HepG2 (cell line): ENCODE data around the gene FBXW5. TPM values are rescaled to one million over a fixed set of nuclear protein-coding genes. Genes with fewer than 3 reads are reported as not detected.
A peak's percentile ranks its signal among the peaks of the same experiment; 100 is the strongest.

Experiments used
- ATAC-seq: fragments of 200-7000 bp; cut with Tn5 transposase; 3 replicates; pipeline ENCODE4 v1.9.1; 2020; ENCODE audit warnings: mild to moderate bottlenecking, moderate library complexity
- Bru-seq: library from RNA; stranded (reverse); fragments of 400-500 nt; gene quantifications from one replicate; lab custom pipeline; 2021; lab: Mats Ljungman, UMichigan
- BruChase-seq, 2 experiments: library from RNA; stranded (reverse); fragments of 400-500 nt; gene quantifications; one replicate each; lab custom pipeline; 2021; lab: Mats Ljungman, UMichigan
- BruUV-seq: library from RNA; stranded (reverse); fragments of 400-500 nt; replicated peaks from 2 replicates; lab custom pipeline; 2021; lab: Mats Ljungman, UMichigan
- CTCF ChIA-PET: fragments of 300-600 bp; formaldehyde crosslinking; extraction: SDS; loops from one replicate; lab custom pipeline; 2021; ENCODE audit warnings: low total read pairs, inconsistent platforms, low intra/inter-chr PET ratio; lab: Yijun Ruan, JAX
- POLR2A ChIA-PET: fragments of 350-600 bp; sonication (Branson Sonifier 250); formaldehyde crosslinking; loops from one replicate; lab custom pipeline; 2020; ENCODE audit warnings: antibody characterized with exemption, inconsistent platforms; lab: Yijun Ruan, JAX
- DNase-seq: peaks from one replicate; pipeline ENCODE4 v3.0.0-alpha.2; 2015; ENCODE audit warnings: low spot score
- FAIRE-seq: peaks from 3 replicates; lab custom pipeline; 2011; peaks lifted over from hg19 to GRCh38; lab: Jason Lieb, UNC
- H2AFZ ChIP-seq: one replicate; pipeline ENCODE4 v1.6.1; 2011; ENCODE audit warnings: low read length, inconsistent platforms
- H3K27ac ChIP-seq: fragments of 300-600 bp; 3 replicates; pipeline ENCODE4 v1.8.0; 2011; ENCODE audit warnings: mixed run types, mild to moderate bottlenecking, mixed read lengths, low read length, inconsistent platforms; ENCODE audit not compliant: insufficient read depth; ENCODE audit errors: extremely low read length
- H3K27me3 ChIP-seq, 2 experiments: fragments of 200-600 bp in 1 of 2; 2 replicates in 1 of 2; 3 replicates in 1 of 2; pipeline versions ENCODE4 v1.6.0 to v1.8.0; 2011; ENCODE audit warnings: low read length in 2 of 2, mild to moderate bottlenecking in 2 of 2, moderate library complexity in 2 of 2, inconsistent platforms in 1 of 2; ENCODE audit not compliant: insufficient read depth in 2 of 2, control insufficient read depth in 1 of 2
- H3K36me3 ChIP-seq, 2 experiments: fragments of 200-600 bp in 1 of 2; replicated peaks in 1 of 2; 2 replicates in 1 of 2; 3 replicates in 1 of 2; pipeline versions ENCODE4 v1.5.1 to v1.8.0; 2011; ENCODE audit warnings: low read length in 2 of 2, inconsistent platforms in 1 of 2; ENCODE audit not compliant: insufficient read depth in 2 of 2, control insufficient read depth in 1 of 2
- H3K4me1 ChIP-seq: 2 replicates; pipeline ENCODE4 v1.5.1; 2012; ENCODE audit warnings: low read length, inconsistent platforms; ENCODE audit not compliant: insufficient read depth
- H3K4me2 ChIP-seq: 2 replicates; pipeline ENCODE4 v1.6.0; 2011; ENCODE audit warnings: low read depth, low read length, inconsistent platforms
- H3K4me3 ChIP-seq, 3 experiments: fragments of 200-600 bp in 1 of 3; sonication (generic), shearing (Covaris generic) in 1 of 3; replicated peaks in 1 of 3; 2 replicates each; pipeline ENCODE4 v1.5.1; 2011 to 2016; ENCODE audit warnings: low read length in 3 of 3, inconsistent platforms in 2 of 3, low read depth in 2 of 3, mild to moderate bottlenecking in 2 of 3, control low read depth in 1 of 3, mixed read lengths in 1 of 3; ENCODE audit not compliant: insufficient read depth in 1 of 3
- H3K79me2 ChIP-seq: one replicate; pipeline ENCODE4 v1.6.1; 2011; ENCODE audit warnings: low read length, inconsistent platforms; ENCODE audit not compliant: insufficient read depth
- H3K9ac ChIP-seq: 2 replicates; pipeline ENCODE4 v1.6.0; 2011; ENCODE audit warnings: mild to moderate bottlenecking, low read depth, low read length, inconsistent platforms; ENCODE audit not compliant: insufficient read depth
- H3K9me3 ChIP-seq: 2 replicates; pipeline ENCODE4 v1.5.1; 2012; ENCODE audit warnings: mild to moderate bottlenecking, low read length
- H4K20me1 ChIP-seq: 2 replicates; pipeline ENCODE4 v1.6.0; 2011; ENCODE audit warnings: inconsistent platforms, mild to moderate bottlenecking, low read length, moderate library complexity; ENCODE audit not compliant: insufficient read depth
- ARNTL ChIP-seq: sonication (generic); formaldehyde crosslinking; IDR thresholded peaks from 2 replicates; pipeline ENCODE4 v1.4.0; 2020; ENCODE audit warnings: mild to moderate bottlenecking, missing genetic modification reagents
- MED1 ChIP-seq: sonication (generic); formaldehyde crosslinking; IDR thresholded peaks from 2 replicates; pipeline ENCODE4 v1.4.0; 2020; ENCODE audit warnings: missing genetic modification reagents
- NR0B2 ChIP-seq: sonication (generic); formaldehyde crosslinking; IDR thresholded peaks from 2 replicates; pipeline ENCODE4 v1.4.0; 2020; ENCODE audit warnings: mild to moderate bottlenecking, missing genetic modification reagents
- SOX6 ChIP-seq, 2 experiments: fragments of 450-650 bp in 1 of 2; sonication (generic) in 1 of 2; formaldehyde crosslinking in 1 of 2; IDR thresholded peaks; 2 replicates each; pipeline versions ENCODE4 v1.4.0 to v1.6.1; 2017 to 2020; ENCODE audit warnings: antibody characterized with exemption in 1 of 2, mild to moderate bottlenecking in 1 of 2, missing genetic modification reagents in 1 of 2
- ZBTB40 ChIP-seq, 2 experiments: fragments of 450-650 bp in 1 of 2; sonication (generic) in 1 of 2; formaldehyde crosslinking in 1 of 2; IDR thresholded peaks; 2 replicates each; pipeline versions ENCODE4 v1.6.1 to v1.8.0; 2016 to 2022; ENCODE audit warnings: antibody characterized with exemption in 1 of 2, mild to moderate bottlenecking in 1 of 2, missing genetic modification reagents in 1 of 2
- WGBS: methylation state at CpG from one replicate; pipeline ENCODE4 v1.1.6; 2017; ENCODE audit warnings: low lambda C conversion rate; 5-methylcytosine and 5-hydroxymethylcytosine counted together
- in situ Hi-C: cut with HindIII; loops from 2 replicates; pipeline ENCODE4 v1.10.0; 2017; ENCODE audit warnings: low pct_unique_long_range_greater_than_20kb; ENCODE audit not compliant: extremely low pct_ligation_motif_present
- intact Hi-C: fragments of 100-400 bp; cut with micrococcal nuclease; formaldehyde crosslinking; loops from one replicate; pipeline ENCODE4 v1.10.0; 2022; ENCODE audit not compliant: unreplicated experiment
- long read RNA-seq, 2 experiments: library from RNA in 1 of 2; library from polyadenylated mRNA in 1 of 2; stranded (forward) in 1 of 2; unstranded in 1 of 2; transcript quantifications; one replicate each; pipeline ENCODE4 v2.0.0, GENCODE V29; 2019 to 2022
- polyA minus RNA-seq, 3 experiments: library from RNA; depleted of rRNA, polyadenylated mRNA; stranded (reverse); fragments of >200 nt; gene quantifications; 2 replicates each; pipeline ENCODE4 v1.2.3, GENCODE V29; 2011; ENCODE audit warnings: low replicate concordance in 1 of 3
- polyA plus RNA-seq, 8 experiments: library from polyadenylated mRNA; depleted of rRNA in 3 of 8; stranded (reverse) in 7 of 8; unstranded in 1 of 8; fragments of >200 nt; fragmentation: Illumina TruSeq in 4 of 8; extraction: Trizol in 4 of 8; gene quantifications; 2 replicates each; pipeline versions ENCODE4 v1.2.1 to v1.2.3, GENCODE V29; 2011 to 2016; ENCODE audit warnings: low read depth in 4 of 8, missing spikeins in 1 of 8, mixed read lengths in 1 of 8; ENCODE audit not compliant: insufficient read depth in 1 of 8
- total RNA-seq, 5 experiments: library from RNA; depleted of rRNA; stranded (reverse); fragments of >200 nt; fragmentation: Illumina TruSeq; extraction: Trizol; gene quantifications; 2 replicates each; pipeline ENCODE4 v1.2.3, GENCODE V29; 2016; ENCODE audit warnings: low read depth in 1 of 5

FBXW5 gene
- total RNA-seq (2016; rRNA removed; fragmentation: Illumina TruSeq; extraction: Trizol) (47.4 and 60.4 TPM in 2 replicates), polyA plus RNA-seq (2011; rRNA removed) (52.0 and 76.2 TPM in 2 replicates), polyA minus RNA-seq (2011; rRNA and poly(A)+ RNA removed; ENCODE audit: low replicate concordance) (183 and 195 TPM in 2 replicates), Bru-seq, nascent RNA (percentile 58 among the genes with signal in this experiment), BruChase-seq, experiment 1, labeled RNA remaining after a 6-hour chase (percentile 85 among the genes with signal in this experiment), BruChase-seq, experiment 2, labeled RNA remaining after a 2-hour chase (percentile 75 among the genes with signal in this experiment)
- total RNA-seq (2016; cell fraction: cytosol; rRNA removed; fragmentation: Illumina TruSeq; extraction: Trizol; ENCODE audit: low read depth): 101 and 115 TPM in 2 replicates
- total RNA-seq (2016; cell fraction: insoluble cytoplasmic fraction; rRNA removed; fragmentation: Illumina TruSeq; extraction: Trizol): 43.2 and 63.0 TPM in 2 replicates
- total RNA-seq (2016; cell fraction: membrane; rRNA removed; fragmentation: Illumina TruSeq; extraction: Trizol): 157 and 168 TPM in 2 replicates
- 38.4 and 45.7 TPM in 2 replicates for total RNA-seq (2016; cell fraction: nucleus; rRNA removed; fragmentation: Illumina TruSeq; extraction: Trizol)
- 70.1 and 111 TPM in 2 replicates for polyA plus RNA-seq (2011; cell fraction: cytosol; rRNA removed)
- polyA plus RNA-seq (2011; cell fraction: nucleus; rRNA removed): 318 and 399 TPM in 2 replicates
- 33.4 and 43.8 TPM in 2 replicates for polyA plus RNA-seq (2012)
- 106 and 116 TPM in 2 replicates for polyA plus RNA-seq (2016; cell fraction: cytosol; fragmentation: Illumina TruSeq; extraction: Trizol; ENCODE audit: low read depth)
- 41.2 and 50.1 TPM in 2 replicates for polyA plus RNA-seq (2016; cell fraction: insoluble cytoplasmic fraction; fragmentation: Illumina TruSeq; extraction: Trizol; ENCODE audit: low read depth)
- 127 and 134 TPM in 2 replicates for polyA plus RNA-seq (2016; cell fraction: membrane; fragmentation: Illumina TruSeq; extraction: Trizol; ENCODE audit: low read depth)
- 94.3 and 97.4 TPM in 2 replicates for polyA plus RNA-seq (2016; cell fraction: nucleus; fragmentation: Illumina TruSeq; extraction: Trizol; ENCODE audit: insufficient read depth, low read depth)
- polyA minus RNA-seq (2011; cell fraction: cytosol; rRNA and poly(A)+ RNA removed): 55.6 and 63.5 TPM in 2 replicates
- polyA minus RNA-seq (2011; cell fraction: nucleus; rRNA and poly(A)+ RNA removed): 34.1 and 36.8 TPM in 2 replicates
- long read RNA-seq, experiment 1, transcript FBXW5-201 (9 exons, 2,274 nt): major isoform, 67 of 109 reads
- long read RNA-seq, experiment 1, partial matches to known transcripts: 21 of 109 reads
- long read RNA-seq, experiment 1, other reads (novel, unspliced or antisense): 20 of 109 reads
- long read RNA-seq, experiment 2, transcript FBXW5-201 (9 exons, 2,274 nt): major isoform, 39 of 193 reads
- long read RNA-seq, experiment 2, partial matches to known transcripts: 116 of 193 reads
- long read RNA-seq, experiment 2, other reads (novel, unspliced or antisense): 37 of 193 reads

GRCh38 chr9:136944519-136945332 is at the start of gene FBXW5, which contains the start of gene C8G:
TSS of gene FBXW5 (minus strand) at chr9:136944738. CDS start at chr9:136944083, 655 bp downstream.
TSS of gene C8G (plus strand) at chr9:136945243. CDS start at chr9:136945321, 78 bp downstream.
- no TSS peak for BruUV-seq
- ATAC-seq (peak; percentile 25), FAIRE-seq (peak; percentile 47), DNase-seq (peak; percentile 87)
- Histone ChIP-seq H3K79me2 (peaks cover 10% of the 10 kb centered on the region), H3K36me3 (peaks cover 8 to 30% of the 10 kb centered on the region in 2 experiments), H4K20me1 (no peaks in the 10 kb centered on the region), H3K4me3 (peak within 1 kb of the TSS; percentile 90 to 95 (median 91)), H3K4me1 (peaks cover 44% of the 10 kb centered on the region), H2AFZ (no peak within 1 kb of the TSS), H3K9me3 (no peaks in the 10 kb centered on the region), H3K9ac (peak within 1 kb of the TSS; percentile 90), H3K4me2 (peak within 1 kb of the TSS; percentile 89), H3K27ac (peak within 1 kb of the TSS; percentile 75), H3K27me3 (no peaks in the 10 kb centered on the region)
- CTCF ChIA-PET: no interaction called here
- in situ Hi-C loops (loop anchor here (5.0 kb wide), 1 partner anchor 88 kb away; the partner anchor contains the start of gene FUT7), intact Hi-C loops (no loop called here)
- WGBS: under 1% methylated on average over 17 of the region's 74 CpGs
- POLR2A ChIA-PET: interaction anchor here (0.7 to 2.4 kb wide), 8 partner anchors 15 to 156 kb away, joined by 3 to 11 read pairs (median 4); partner anchors contain the start of genes CLIC3, PAXX and TRAF2
- TF ChIP-seq ARNTL (CRISPR knock-in tag): 0 out of 2 replicates have a peak, but pooled peaks have one; percentile 47
- peak; percentile 57; the same call in 1 of the 2 replicates for TF ChIP-seq MED1 (CRISPR knock-in tag)
- no peak for TF ChIP-seq ZBTB40 (IDR thresholded peaks at IDR 0.05)
- TF ChIP-seq ZBTB40 (CRISPR knock-in tag; IDR thresholded peaks at IDR 0.05): peak; percentile 72; the same call in 1 of the 2 replicates
- TF ChIP-seq NR0B2 (CRISPR knock-in tag): peak; percentile 47
- TF ChIP-seq SOX6 (IDR thresholded peaks at IDR 0.05): no peak
- peak; percentile 57 for TF ChIP-seq SOX6 (CRISPR knock-in tag; IDR thresholded peaks at IDR 0.05)
